Retinal pigment epithelial cell (primary cell): Measurements from ENCODE around the gene RNF223.

Experiments used
- DNase-seq: peaks from one replicate; pipeline ENCODE4 v3.0.0-alpha.2; 2010; ENCODE audit warnings: low read depth
- H3K4me3 ChIP-seq: 2 replicates; pipeline ENCODE4 v1.5.1; 2011; ENCODE audit warnings: mild to moderate bottlenecking, low read length, control low read depth, moderate library complexity
- CTCF ChIP-seq: conservative IDR thresholded peaks from 2 replicates; pipeline ENCODE4 v1.5.1; 2011; ENCODE audit warnings: low read depth, low read length, control low read depth, inconsistent platforms

Gene RNF223

GRCh38 chr1:1051127-1051810, 22.8 kb downstream of the RNF223 start:
- H3K4me3 ChIP-seq, result no peak overlapping the region
- no peak for DNase-seq
- TF ChIP-seq CTCF, result no peak

GRCh38 chr1:1050577-1051052, 23.5 kb downstream of the RNF223 start:
- no peak overlapping the region for H3K4me3 ChIP-seq
- TF ChIP-seq CTCF, result no peak
- no peak for DNase-seq

- no peak overlapping the region for H3K4me3 ChIP-seq
- no peak for TF ChIP-seq CTCF
- no peak for DNase-seq
Measured at GRCh38 chr1:1049318-1050165, 24.6 kb downstream of the RNF223 start.

- DNase-seq, result no peak
- TF ChIP-seq CTCF, result no peak
- no peak overlapping the region for H3K4me3 ChIP-seq
Measured at GRCh38 chr1:1048765-1049164, 25.3 kb downstream of the RNF223 start.

GRCh38 chr1:1047963-1048362, 26.1 kb downstream of the RNF223 start:
- H3K4me3 ChIP-seq, result no peak overlapping the region
- TF ChIP-seq CTCF, result no peak
- DNase-seq, result no peak

GRCh38 chr1:1047407-1047806, 26.7 kb downstream of the RNF223 start:
- H3K4me3 ChIP-seq, result no peak overlapping the region
- no peak for DNase-seq
- no peak for TF ChIP-seq CTCF
